RWPE1 (cell line): ENCODE results near the gene MID1.

ENCODE experiments used
- CTCF ChIA-PET: fragments of 350-600 bp; sonication (Branson Sonifier 250); formaldehyde crosslinking; extraction: SDS; loops from one replicate; lab custom pipeline; 2021; lab: Yijun Ruan, JAX
- POLR2A ChIA-PET: fragments of 400-600 bp; formaldehyde crosslinking; extraction: SDS; loops from one replicate; lab custom pipeline; 2020; ENCODE audit warnings: antibody characterized with exemption; ENCODE audit not compliant: low non-redundant PET; lab: Yijun Ruan, JAX
- DNase-seq: peaks from one replicate; pipeline ENCODE4 v3.0.0; 2012; ENCODE audit warnings: low spot score
- H3K27ac ChIP-seq: fragments of 450-650 bp; 2 replicates; pipeline ENCODE4 v1.5.1; 2017
- TF ChIP-seq, protein P1 (sequence below): fragments of 450-650 bp; conservative IDR thresholded peaks from 2 replicates; pipeline ENCODE4 v1.5.1; 2017; ENCODE audit warnings: low read depth, mild to moderate bottlenecking

Gene MID1

DNA sequence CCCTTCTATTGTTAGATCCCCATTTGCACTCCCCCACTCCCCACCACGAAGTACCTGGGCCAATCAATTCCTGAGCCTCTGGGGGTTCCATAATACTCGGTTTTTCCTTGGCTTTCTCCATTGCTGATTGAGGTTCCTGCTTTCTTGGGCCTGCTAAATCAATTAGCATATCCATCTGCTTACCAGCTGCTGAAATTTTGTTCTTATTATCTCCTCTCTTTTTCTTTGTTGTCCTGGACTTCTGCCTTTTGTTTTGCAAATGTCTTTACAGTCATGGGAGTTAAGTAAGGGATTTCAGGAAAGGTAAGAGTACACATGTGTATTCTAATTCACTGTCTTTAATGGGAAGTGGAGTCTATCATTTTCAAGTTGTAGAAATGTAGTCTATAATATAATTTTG lies 222.2 kb downstream of the MID1 start:
- H3K27ac ChIP-seq: no peak overlapping the region
- POLR2A ChIA-PET: no interaction called here
- CTCF ChIA-PET: no interaction called here
- no peak for DNase-seq
- TF ChIP-seq, protein P1, sequence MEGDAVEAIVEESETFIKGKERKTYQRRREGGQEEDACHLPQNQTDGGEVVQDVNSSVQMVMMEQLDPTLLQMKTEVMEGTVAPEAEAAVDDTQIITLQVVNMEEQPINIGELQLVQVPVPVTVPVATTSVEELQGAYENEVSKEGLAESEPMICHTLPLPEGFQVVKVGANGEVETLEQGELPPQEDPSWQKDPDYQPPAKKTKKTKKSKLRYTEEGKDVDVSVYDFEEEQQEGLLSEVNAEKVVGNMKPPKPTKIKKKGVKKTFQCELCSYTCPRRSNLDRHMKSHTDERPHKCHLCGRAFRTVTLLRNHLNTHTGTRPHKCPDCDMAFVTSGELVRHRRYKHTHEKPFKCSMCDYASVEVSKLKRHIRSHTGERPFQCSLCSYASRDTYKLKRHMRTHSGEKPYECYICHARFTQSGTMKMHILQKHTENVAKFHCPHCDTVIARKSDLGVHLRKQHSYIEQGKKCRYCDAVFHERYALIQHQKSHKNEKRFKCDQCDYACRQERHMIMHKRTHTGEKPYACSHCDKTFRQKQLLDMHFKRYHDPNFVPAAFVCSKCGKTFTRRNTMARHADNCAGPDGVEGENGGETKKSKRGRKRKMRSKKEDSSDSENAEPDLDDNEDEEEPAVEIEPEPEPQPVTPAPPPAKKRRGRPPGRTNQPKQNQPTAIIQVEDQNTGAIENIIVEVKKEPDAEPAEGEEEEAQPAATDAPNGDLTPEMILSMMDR: no peak

DNA sequence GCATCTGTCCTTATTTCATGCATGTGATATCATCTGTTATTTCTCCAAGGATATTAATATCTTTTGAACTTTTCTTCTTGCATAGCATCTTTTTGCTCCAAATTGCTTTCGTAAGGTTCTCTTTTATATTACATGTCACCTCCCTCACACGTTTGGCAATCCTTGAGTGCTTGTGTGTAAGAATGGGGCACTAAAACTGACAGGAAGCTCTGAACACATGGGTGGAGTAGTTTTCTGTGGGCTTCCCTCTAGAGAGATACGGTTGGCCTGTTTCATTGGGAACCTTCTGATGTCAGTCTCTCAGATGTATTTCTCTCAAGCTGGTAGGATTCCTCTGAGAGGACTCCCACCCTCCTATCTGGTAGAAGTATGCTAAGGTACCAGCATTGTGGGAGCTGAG lies 223.0 kb downstream of the MID1 start:
- DNase-seq: no peak
- ChIA-PET POLR2A (no interaction called here), CTCF (no interaction called here)
- no peak overlapping the region for H3K27ac ChIP-seq
- TF ChIP-seq, protein P1: no peak

DNA sequence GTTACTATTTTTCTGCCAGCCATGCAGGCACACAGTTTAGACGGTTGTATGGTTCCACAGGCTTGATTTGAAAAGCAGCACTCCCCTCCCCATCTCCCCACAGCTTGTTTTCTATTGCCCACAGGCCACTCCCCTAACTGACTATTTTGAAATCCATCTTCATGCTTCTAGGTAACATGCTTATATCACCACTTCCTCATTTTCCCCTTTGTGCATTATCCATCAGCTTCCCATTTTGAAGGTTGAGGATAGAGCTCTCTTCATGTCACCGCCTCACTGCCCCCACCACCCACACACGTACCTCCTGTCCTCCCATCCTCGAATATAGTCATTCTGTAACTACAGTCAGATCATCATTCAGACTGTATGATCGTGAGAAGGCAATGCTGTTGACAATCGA lies 224.7 kb downstream of the MID1 start:
- TF ChIP-seq, protein P1: no peak
- H3K27ac ChIP-seq: no peak overlapping the region
- DNase-seq: no peak
- POLR2A ChIA-PET: no interaction called here
- CTCF ChIA-PET: interaction anchor here (0.5 kb wide), 1 partner anchor 141 kb away, joined by 3 read pairs; no protein-coding TSS in a partner anchor
